Lower leg skin (tissue), 4 donors: Measurements from ENCODE around the gene MDFIC2. TPM values are rescaled to one million over a fixed set of nuclear protein-coding genes. Genes with fewer than 3 reads are reported as not detected.
"Not testable (repeated sequence)": the region's sequence is repeated elsewhere in the genome, so short reads cannot be mapped to it uniquely, and the experiment has no call there.

Source experiments
- DNase-seq, 2 donors: peaks; one replicate each; pipeline ENCODE4 v3.0.0-alpha.2; 2019; ENCODE audit warnings: low spot score in 2 of 2
- H3K4me3 ChIP-seq: fragments of 200-600 bp; sonication (generic); 2 replicates; pipeline ENCODE4 v1.5.1; 2017; ENCODE audit warnings: mild to moderate bottlenecking, low read depth; ENCODE audit not compliant: poor library complexity, severe bottlenecking
- CTCF ChIP-seq, 3 donors: fragments of 450-650 bp; IDR thresholded peaks; one replicate each; pipeline ENCODE4 v1.5.1; 2016; ENCODE audit warnings: antibody characterized with exemption in 3 of 3, mild to moderate bottlenecking in 3 of 3, moderate library complexity in 2 of 3
- POLR2A ChIP-seq, 2 donors: fragments of 450-650 bp; IDR thresholded peaks; one replicate each; pipeline ENCODE4 v1.6.1; 2016 to 2017; ENCODE audit warnings: antibody characterized with exemption in 2 of 2, mild to moderate bottlenecking in 1 of 2, moderate library complexity in 1 of 2
- WGBS, 2 donors: methylation state at CpG; one replicate each; pipeline ENCODE4 v1.1.5; 2018; 5-methylcytosine and 5-hydroxymethylcytosine counted together
- intact Hi-C: fragments of 100-400 bp; cut with DNase I; formaldehyde crosslinking; loops from one replicate; pipeline ENCODE4 v1.15.0; 2023; ENCODE audit warnings: low total_unique reads
- total RNA-seq, 4 donors: library from RNA; depleted of rRNA; stranded (reverse); fragments of >200 nt; gene quantifications; one replicate each; pipeline ENCODE4 v1.1.0, GENCODE V29; 2016

Gene MDFIC2
- total RNA-seq, 4 donors from 2014 or later = not detected

DNA sequence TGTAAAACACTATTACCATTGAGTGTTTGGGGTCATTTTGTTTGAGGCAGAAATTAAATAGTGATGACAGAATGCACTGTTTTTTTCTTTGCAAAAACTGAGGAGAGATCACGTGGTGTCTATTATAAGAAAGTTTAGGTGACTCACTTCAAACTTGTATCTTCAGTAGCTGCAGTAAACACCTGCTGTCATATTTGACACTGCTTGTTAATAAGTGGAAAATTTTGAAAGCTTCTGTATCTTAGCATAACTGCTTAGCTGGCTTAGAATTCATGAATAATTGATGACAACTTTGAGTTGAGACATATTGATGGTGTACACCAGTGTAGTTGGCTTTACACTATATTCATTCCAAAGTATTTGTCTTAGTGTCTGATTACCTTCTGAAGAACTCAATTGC, 29.7 kb upstream of the MDFIC2 start:
- no peak for DNase-seq
- intact Hi-C loops = no loop called here
- no peak overlapping the region for H3K4me3 ChIP-seq
- TF ChIP-seq POLR2A (IDR thresholded peaks at IDR 0.05) (no peak), CTCF (IDR thresholded peaks at IDR 0.05) (no peak)
- WGBS, 2 donors = 34 to 44% methylated on average over 1 of the region's 1 CpG

DNA sequence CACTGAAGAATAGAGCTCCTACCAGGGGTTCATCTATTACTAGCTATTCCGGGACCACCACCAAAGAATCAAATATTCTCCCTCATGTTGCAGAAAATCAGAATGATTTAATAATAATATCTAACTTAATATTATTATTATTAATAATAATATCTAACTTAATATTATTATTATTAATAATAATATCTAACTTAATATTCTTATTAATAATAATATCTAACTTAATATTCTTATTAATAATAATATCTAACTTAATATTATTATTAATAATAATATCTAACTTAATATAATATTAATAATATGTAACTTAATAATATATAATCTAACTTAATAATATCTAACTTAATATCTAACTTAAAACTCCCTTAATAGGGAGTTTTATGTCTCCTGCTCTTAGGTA, 24.4 kb upstream of the MDFIC2 start:
- DNase-seq = not testable (repeated sequence)

GRCh38 chr3:70333080-70333479, 20.6 kb upstream of the MDFIC2 start:
- no peak for TF ChIP-seq POLR2A (IDR thresholded peaks at IDR 0.05)
- TF ChIP-seq CTCF (IDR thresholded peaks at IDR 0.05) = no peak
- 85 to 89% methylated on average over 3 of the region's 3 CpGs for WGBS, 2 donors
- intact Hi-C loops = no loop called here
- no peak for DNase-seq
- no peak overlapping the region for H3K4me3 ChIP-seq

More for the DNA sequence above, 24.4 kb upstream of the MDFIC2 start:
- WGBS, 2 donors = 96 to 97% methylated on average over 1 of the region's 1 CpG
- H3K4me3 ChIP-seq, intact Hi-C loops: not testable (repeated sequence)

- intact Hi-C loops = no loop called here
- TF ChIP-seq POLR2A (IDR thresholded peaks at IDR 0.05) (no peak), CTCF (IDR thresholded peaks at IDR 0.05) (no peak)
- no peak for DNase-seq
- WGBS, 2 donors = 72 to 83% methylated on average over 1 of the region's 1 CpG
- H3K4me3 ChIP-seq = no peak overlapping the region
Observed at GRCh38 chr3:70315021-70315420, 2.6 kb upstream of the MDFIC2 start.

DNA sequence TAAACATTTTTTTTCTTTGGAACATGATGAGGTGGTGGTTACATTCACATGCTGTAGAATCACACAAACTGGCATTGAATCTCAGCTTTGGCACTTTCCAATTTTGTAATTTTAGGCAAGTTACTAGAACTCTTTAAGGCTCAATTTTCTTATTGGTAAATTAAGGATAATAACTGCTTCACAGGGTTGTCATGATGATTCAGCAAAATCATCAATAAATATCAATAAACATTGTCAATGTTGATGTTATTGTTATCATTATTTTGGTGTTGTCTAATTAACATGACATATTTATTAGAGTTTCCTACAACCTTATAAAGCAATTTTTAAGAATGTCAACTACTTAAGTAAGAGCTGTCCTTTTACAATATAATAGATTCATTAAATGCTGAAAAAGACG, 1.6 kb downstream of the MDFIC2 start:
- H3K4me3 ChIP-seq = no peak overlapping the region
- 94 to 96% methylated on average over 1 of the region's 1 CpG for WGBS, 2 donors
- intact Hi-C loops = no loop called here
- TF ChIP-seq POLR2A (IDR thresholded peaks at IDR 0.05) (no peak), CTCF (IDR thresholded peaks at IDR 0.05) (no peak)
- no peak for DNase-seq

DNA sequence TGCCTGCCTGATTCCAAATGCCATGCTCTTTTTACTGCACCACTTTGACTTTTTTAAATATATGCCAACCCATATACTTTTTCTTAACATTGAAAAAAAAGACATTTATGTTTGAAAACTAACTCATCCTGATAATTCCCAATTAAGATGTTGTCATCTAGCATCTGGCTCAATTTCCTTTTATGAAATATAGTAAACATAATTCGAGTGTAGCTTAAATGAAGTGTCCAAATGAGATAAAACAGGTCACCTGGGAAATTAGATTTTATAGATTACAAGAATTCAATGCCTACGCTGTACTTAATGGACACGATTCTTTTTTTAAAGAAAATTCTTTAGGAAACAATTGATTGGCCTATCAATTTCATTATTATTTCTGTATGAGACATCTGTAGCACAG, 2.8 kb downstream of the MDFIC2 start:
- TF ChIP-seq CTCF (IDR thresholded peaks at IDR 0.05) = no peak
- no peak for TF ChIP-seq POLR2A (IDR thresholded peaks at IDR 0.05)
- intact Hi-C loops = no loop called here
- H3K4me3 ChIP-seq = no peak overlapping the region
- no peak for DNase-seq
- 70 to 83% methylated on average over 3 of the region's 3 CpGs for WGBS, 2 donors
